B cell (primary cell): ENCODE data around the gene KCNH6. TPM values are rescaled to one million over a fixed set of nuclear protein-coding genes. Genes with fewer than 3 reads are reported as not detected.

Source experiments
- ATAC-seq: fragments of 200-7000 bp; cut with Tn5 transposase; one replicate; pipeline ENCODE4 v1.10.0; 2021; ENCODE audit warnings: low read depth, mild to moderate bottlenecking, moderate number of reproducible peaks, moderate library complexity
- CTCF ChIA-PET: fragments of 350-600 bp; sonication (Branson Sonifier 250); formaldehyde crosslinking; loops from one replicate; lab custom pipeline; 2021; ENCODE audit warnings: antibody characterized with exemption, inconsistent platforms; lab: Charles Lee
- POLR2A ChIA-PET: fragments of 350-600 bp; sonication (Branson Sonifier 250); formaldehyde crosslinking; loops from one replicate; lab custom pipeline; 2021; ENCODE audit warnings: antibody characterized with exemption; lab: Charles Lee
- DNase-seq: peaks from one replicate; pipeline ENCODE4 v3.0.0; 2013
- H2AFZ ChIP-seq: 2 replicates; pipeline ENCODE4 v1.6.1; 2012; ENCODE audit warnings: mild to moderate bottlenecking, low read depth, low read length; ENCODE audit not compliant: insufficient read depth, poor library complexity, severe bottlenecking
- H3K27ac ChIP-seq, 2 donors: 1 replicate in 1 of 2; 2 replicates in 1 of 2; pipeline ENCODE4 v1.5.1; 2012 to 2013; ENCODE audit warnings: low read length in 2 of 2, mild to moderate bottlenecking in 2 of 2, moderate library complexity in 1 of 2
- H3K27me3 ChIP-seq, 4 experiments: fragments of 200-600 bp in 1 of 4; sonication (generic) in 1 of 4; replicated peaks in 1 of 4; 1 replicate in 2 of 4; 2 replicates in 2 of 4; pipeline versions ENCODE4 v1.6.1 to v1.7.0; 2013 to 2016; ENCODE audit warnings: low read length in 3 of 4, mild to moderate bottlenecking in 2 of 4, mixed read lengths in 1 of 4, moderate library complexity in 1 of 4; ENCODE audit not compliant: insufficient read depth in 4 of 4, control insufficient read depth in 3 of 4; ENCODE audit errors: control extremely low read depth in 1 of 4
- H3K36me3 ChIP-seq, 2 experiments: replicated peaks in 1 of 2; 1 replicate in 1 of 2; 2 replicates in 1 of 2; pipeline versions ENCODE4 v1.6.1 to v1.7.1; 2013; ENCODE audit warnings: low read length in 1 of 2; ENCODE audit not compliant: insufficient read depth in 2 of 2, control insufficient read depth in 1 of 2; ENCODE audit errors: control extremely low read depth in 1 of 2, extremely low read depth in 1 of 2
- H3K4me1 ChIP-seq, 2 donors: fragments of 200-600 bp in 1 of 2; sonication (generic) in 1 of 2; 1 replicate in 1 of 2; 2 replicates in 1 of 2; pipeline versions ENCODE4 v1.5.1 to v1.6.1; 2013 to 2017; ENCODE audit warnings: low read length in 2 of 2; ENCODE audit not compliant: control insufficient read depth in 2 of 2, insufficient read depth in 2 of 2
- H3K4me2 ChIP-seq: replicated peaks from 2 replicates; pipeline ENCODE3; 2012; ENCODE audit warnings: mild to moderate bottlenecking, low read depth, low read length; ENCODE audit not compliant: poor library complexity, severe bottlenecking
- H3K4me3 ChIP-seq, 5 experiments: fragments of 200-600 bp in 1 of 5; sonication (generic) in 1 of 5; 1 replicate in 3 of 5; 2 replicates in 2 of 5; pipeline versions ENCODE4 v1.5.1 to v1.7.0; 2011 to 2016; ENCODE audit warnings: low read length in 4 of 5, mild to moderate bottlenecking in 4 of 5, low read depth in 2 of 5, control low read depth in 1 of 5, moderate library complexity in 1 of 5; ENCODE audit not compliant: insufficient read depth in 1 of 5; ENCODE audit errors: control extremely low read depth in 1 of 5, extremely low read depth in 1 of 5
- H3K79me2 ChIP-seq: fragments of 200-600 bp; sonication (generic); one replicate; pipeline ENCODE4 v1.6.0; 2016; ENCODE audit warnings: low read length; ENCODE audit not compliant: control insufficient read depth, insufficient read depth
- H3K9ac ChIP-seq: fragments of 200-600 bp; sonication (generic); 2 replicates; pipeline ENCODE4 v1.6.1; 2017; ENCODE audit warnings: mild to moderate bottlenecking, low read length, moderate library complexity
- H3K9me3 ChIP-seq, 3 donors: one replicate each; pipeline versions ENCODE4 v1.6.1 to v1.7.1; 2013; ENCODE audit warnings: low read length in 2 of 3; ENCODE audit not compliant: control insufficient read depth in 2 of 3, insufficient read depth in 1 of 3; ENCODE audit errors: control extremely low read depth in 1 of 3
- H4K20me1 ChIP-seq: 2 replicates; pipeline ENCODE4 v1.6.0; 2012; ENCODE audit warnings: mild to moderate bottlenecking, low read length; ENCODE audit not compliant: insufficient read depth, control insufficient read depth, poor library complexity, severe bottlenecking
- H3K27ac Mint-ChIP-seq: one replicate; pipeline ENCODE4 v1.8.0; 2021; ENCODE audit warnings: mixed read lengths
- H3K27me3 Mint-ChIP-seq: one replicate; pipeline ENCODE4 v1.8.0; 2021; ENCODE audit warnings: mixed read lengths
- H3K4me1 Mint-ChIP-seq: one replicate; pipeline ENCODE4 v1.8.0; 2021; ENCODE audit warnings: mixed read lengths
- H3K4me3 Mint-ChIP-seq: one replicate; pipeline ENCODE4 v1.8.0; 2021; ENCODE audit warnings: mixed read lengths
- H3K9me3 Mint-ChIP-seq: one replicate; pipeline ENCODE4 v1.8.0; 2022; ENCODE audit warnings: mixed read lengths; ENCODE audit not compliant: insufficient read depth
- CTCF ChIP-seq: fragments of 200-600 bp; IDR thresholded peaks from one replicate; pipeline ENCODE4 v1.8.0; 2022; ENCODE audit warnings: antibody characterized with exemption, mild to moderate bottlenecking
- EZH2 ChIP-seq: IDR thresholded peaks from 2 replicates; pipeline ENCODE4 v1.6.1; 2012; ENCODE audit warnings: borderline replicate concordance, low read depth, mild to moderate bottlenecking, moderate library complexity, low read length; ENCODE audit not compliant: insufficient read depth, poor library complexity, severe bottlenecking
- WGBS: methylation state at CpG from one replicate; pipeline ENCODE4 v1.1.5; 2013; ENCODE audit warnings: missing lambda C conversion rate; ENCODE audit not compliant: insufficient coverage; 5-methylcytosine and 5-hydroxymethylcytosine counted together
- intact Hi-C: fragments of 100-400 bp; cut with micrococcal nuclease; formaldehyde crosslinking; loops from one replicate; pipeline ENCODE4 v1.10.0; 2022
- polyA plus RNA-seq: library from polyadenylated mRNA; depleted of rRNA; stranded (reverse); fragments of >200 nt; gene quantifications from 2 replicates; pipeline ENCODE4 v1.2.3, GENCODE V29; 2012
- total RNA-seq, 2 donors: library from RNA; stranded (reverse); fragments of 120-200 nt in 1 of 2; gene quantifications; 1 replicate in 1 of 2; 2 replicates in 1 of 2; pipeline versions ENCODE4 v1.2.3 to v1.2.4, GENCODE V29; 2013 to 2022

KCNH6 gene
- total and polyA plus RNA-seq, 2 donors (not counting 1 experiment from before 2014, with no cell fraction given): not detected

- intact Hi-C loops: no loop called here
- no peaks in the 10 kb centered on the region for H3K9me3 Mint-ChIP-seq
- Histone ChIP-seq H3K4me1 (no peaks in the 10 kb centered on the region), H3K79me2 (no peaks in the 10 kb centered on the region), H3K27me3 (no peaks in the 10 kb centered on the region), H2AFZ (no peak overlapping the region), H4K20me1 (no peaks in the 10 kb centered on the region), H3K9ac (no peak overlapping the region), H3K27ac (no peak overlapping the region), H3K36me3 (no peaks in the 10 kb centered on the region), H3K9me3 (no peaks in the 10 kb centered on the region), H3K4me3 (no peak overlapping the region), H3K4me2 (no peak overlapping the region)
- TF ChIP-seq EZH2: no peak
- TF ChIP-seq CTCF: no peak
- H3K4me1 Mint-ChIP-seq: no peaks in the 10 kb centered on the region
- ChIA-PET POLR2A (no interaction called here), CTCF (no interaction called here)
- no peak overlapping the region for H3K4me3 Mint-ChIP-seq
- WGBS: 100% methylated on average over 1 of the region's 6 CpGs
- DNase-seq: no peak
- ATAC-seq: no peak
- H3K27me3 Mint-ChIP-seq: no peaks in the 10 kb centered on the region
- H3K27ac Mint-ChIP-seq: no peak overlapping the region
Observed at GRCh38 chr17:63492940-63493339, 30.2 kb upstream of the KCNH6 start.

- H4K20me1 ChIP-seq: no peaks in the 10 kb centered on the region
- WGBS: 95% methylated on average over 8 of the region's 9 CpGs
- no peak overlapping the region for H3K9ac ChIP-seq
- H3K4me1 Mint-ChIP-seq: no peaks in the 10 kb centered on the region
- TF ChIP-seq EZH2 (no peak), CTCF (no peak)
- no peaks in the 10 kb centered on the region for H3K27me3 ChIP-seq
- no peaks in the 10 kb centered on the region for H3K36me3 ChIP-seq
- ChIA-PET POLR2A (no interaction called here), CTCF (no interaction called here)
- DNase-seq (no peak), ATAC-seq (no peak)
- H3K4me3 ChIP-seq: no peak overlapping the region
- no peak overlapping the region for H2AFZ ChIP-seq
- H3K4me1 ChIP-seq: no peaks in the 10 kb centered on the region
- H3K4me3 Mint-ChIP-seq: no peak overlapping the region
- H3K27ac Mint-ChIP-seq: no peak overlapping the region
- intact Hi-C loops: no loop called here
- H3K27ac ChIP-seq: no peak overlapping the region
- no peaks in the 10 kb centered on the region for H3K9me3 ChIP-seq
- no peaks in the 10 kb centered on the region for H3K9me3 Mint-ChIP-seq
- no peaks in the 10 kb centered on the region for H3K79me2 ChIP-seq
- no peak overlapping the region for H3K4me2 ChIP-seq
- no peaks in the 10 kb centered on the region for H3K27me3 Mint-ChIP-seq
Observed at GRCh38 chr17:63493411-63493810, 29.7 kb upstream of the KCNH6 start.
